H9 (cell line): Measurements from ENCODE around the gene USPL1. TPM values are rescaled to one million over a fixed set of nuclear protein-coding genes. Genes with fewer than 3 reads are reported as not detected.

Experiments
- DNase-seq: peaks from one replicate; pipeline ENCODE4 v3.0.0-alpha.2; 2017
- H2AFZ ChIP-seq: one replicate; pipeline ENCODE4 v1.6.1; 2013; ENCODE audit warnings: mild to moderate bottlenecking, low read length, control low read depth, moderate library complexity
- H2AK5ac ChIP-seq: 2 replicates; pipeline ENCODE4 v1.6.1; 2013; ENCODE audit warnings: low read length, control low read depth, mixed read lengths; ENCODE audit not compliant: insufficient read length
- H2BK120ac ChIP-seq: one replicate; pipeline ENCODE4 v1.6.1; 2013; ENCODE audit warnings: low read depth, mild to moderate bottlenecking, low read length, control low read depth, inconsistent platforms; ENCODE audit not compliant: poor library complexity, severe bottlenecking
- H2BK12ac ChIP-seq: 2 replicates; pipeline ENCODE4 v1.6.1; 2013; ENCODE audit warnings: low read length, control low read depth, mixed read lengths, low read depth; ENCODE audit not compliant: insufficient read length
- H2BK15ac ChIP-seq: 2 replicates; pipeline ENCODE4 v1.6.1; 2013; ENCODE audit warnings: low read depth, low read length, control low read depth
- H2BK20ac ChIP-seq: one replicate; pipeline ENCODE4 v1.6.1; 2013; ENCODE audit warnings: low read depth, mild to moderate bottlenecking, low read length, control low read depth, inconsistent platforms; ENCODE audit not compliant: poor library complexity, severe bottlenecking
- H2BK5ac ChIP-seq: 2 replicates; pipeline ENCODE4 v1.6.1; 2013; ENCODE audit warnings: low read length, control low read depth, mixed read lengths; ENCODE audit not compliant: insufficient read length
- H3K14ac ChIP-seq: 2 replicates; pipeline ENCODE4 v1.6.1; 2013; ENCODE audit warnings: low read length, control low read depth; ENCODE audit not compliant: insufficient read depth
- H3K18ac ChIP-seq: 2 replicates; pipeline ENCODE4 v1.6.1; 2013; ENCODE audit warnings: low read depth, mild to moderate bottlenecking, mixed read lengths, low read length, control low read depth; ENCODE audit not compliant: insufficient read length
- H3K23ac ChIP-seq: 2 replicates; pipeline ENCODE4 v1.6.1; 2013; ENCODE audit warnings: low read length, control low read depth, mixed read lengths, low read depth; ENCODE audit not compliant: insufficient read length
- H3K23me2 ChIP-seq: 2 replicates; pipeline ENCODE4 v1.6.1; 2013; ENCODE audit warnings: low read depth, mild to moderate bottlenecking, mixed read lengths, low read length, control low read depth; ENCODE audit not compliant: insufficient read length, poor library complexity, severe bottlenecking
- H3K27ac ChIP-seq: 2 replicates; pipeline ENCODE4 v1.5.1; 2013; ENCODE audit warnings: low read length, control low read depth, mixed read lengths, low read depth; ENCODE audit not compliant: insufficient read length
- H3K27me3 ChIP-seq: 2 replicates; pipeline ENCODE4 v1.6.1; 2013; ENCODE audit warnings: low read length, control low read depth, inconsistent platforms; ENCODE audit not compliant: insufficient read depth
- H3K4ac ChIP-seq: 2 replicates; pipeline ENCODE4 v1.6.1; 2013; ENCODE audit warnings: low read depth, mild to moderate bottlenecking, control low read depth, inconsistent platforms, low read length, moderate library complexity
- H3K4me1 ChIP-seq: 2 replicates; pipeline ENCODE4 v1.6.1; 2013; ENCODE audit warnings: low read length, control low read depth, inconsistent platforms; ENCODE audit not compliant: insufficient read depth
- H3K4me2 ChIP-seq: 2 replicates; pipeline ENCODE4 v1.6.1; 2013; ENCODE audit warnings: low read length, control low read depth, mixed read lengths; ENCODE audit not compliant: insufficient read length, insufficient read depth
- H3K56ac ChIP-seq: 2 replicates; pipeline ENCODE4 v1.6.1; 2013; ENCODE audit warnings: low read depth, mild to moderate bottlenecking, mixed read lengths, low read length, control low read depth; ENCODE audit not compliant: insufficient read length
- H3K79me1 ChIP-seq: 2 replicates; pipeline ENCODE4 v1.6.1; 2013; ENCODE audit warnings: low read depth, mild to moderate bottlenecking, moderate library complexity, low read length, control low read depth, inconsistent platforms; ENCODE audit not compliant: insufficient read depth, poor library complexity, severe bottlenecking
- H3K79me2 ChIP-seq: 2 replicates; pipeline ENCODE4 v1.6.1; 2013; ENCODE audit warnings: low read length, control low read depth, inconsistent platforms; ENCODE audit not compliant: insufficient read depth
- H3K9ac ChIP-seq: 2 replicates; pipeline ENCODE4 v1.6.1; 2013; ENCODE audit warnings: low read length, control low read depth, mixed read lengths; ENCODE audit not compliant: insufficient read length; ENCODE audit errors: extremely low read depth
- H3K9me3 ChIP-seq: one replicate; pipeline ENCODE4 v1.6.1; 2013; ENCODE audit warnings: low read depth, low read length, inconsistent platforms; ENCODE audit not compliant: control insufficient read depth
- H3T11ph ChIP-seq: one replicate; pipeline ENCODE4 v1.6.1; 2013; ENCODE audit warnings: mild to moderate bottlenecking, low read length, control low read depth, inconsistent platforms
- H4K20me1 ChIP-seq: one replicate; pipeline ENCODE4 v1.6.1; 2013; ENCODE audit not compliant: control insufficient read depth, insufficient read length, insufficient read depth
- H4K5ac ChIP-seq: 2 replicates; pipeline ENCODE4 v1.6.1; 2013; ENCODE audit warnings: low read depth, mild to moderate bottlenecking, mixed read lengths, low read length, control low read depth; ENCODE audit not compliant: insufficient read length
- H4K8ac ChIP-seq: replicated peaks from 2 replicates; pipeline ENCODE4 v1.6.1; 2013; ENCODE audit warnings: low read length, control low read depth, mixed read lengths, low read depth; ENCODE audit not compliant: insufficient read length
- H4K91ac ChIP-seq: 2 replicates; pipeline ENCODE4 v1.6.1; 2013; ENCODE audit warnings: low read depth, mild to moderate bottlenecking, moderate library complexity, mixed read lengths, low read length, control low read depth; ENCODE audit not compliant: insufficient read length
- H3K27ac Mint-ChIP-seq, 3 experiments: 2 replicates in 2 of 3; 3 replicates in 1 of 3; pipeline ENCODE4 v1.8.0; 2020 to 2021; ENCODE audit warnings: mixed read lengths in 3 of 3, mild to moderate bottlenecking in 1 of 3, moderate library complexity in 1 of 3
- H3K27me3 Mint-ChIP-seq: 2 replicates; pipeline ENCODE4 v1.8.0; 2021; ENCODE audit warnings: low read depth, mild to moderate bottlenecking, moderate library complexity, mixed read lengths
- H3K36me3 Mint-ChIP-seq, 3 experiments: 2 replicates in 2 of 3; 3 replicates in 1 of 3; pipeline ENCODE4 v1.8.0; 2020 to 2021; ENCODE audit warnings: low read depth in 3 of 3, mixed read lengths in 3 of 3; ENCODE audit not compliant: insufficient read depth in 1 of 3
- H3K4me1 Mint-ChIP-seq, 2 experiments: 2 replicates each; pipeline ENCODE4 v1.8.0; 2020; ENCODE audit warnings: mixed read lengths in 2 of 2
- H3K4me3 Mint-ChIP-seq, 2 experiments: 2 replicates in 1 of 2; 3 replicates in 1 of 2; pipeline ENCODE4 v1.8.0; 2020 to 2021; ENCODE audit warnings: mild to moderate bottlenecking in 2 of 2, mixed read lengths in 2 of 2, moderate library complexity in 1 of 2
- H3K9me3 Mint-ChIP-seq, 2 experiments: 2 replicates in 1 of 2; 3 replicates in 1 of 2; pipeline ENCODE4 v1.8.0; 2020; ENCODE audit warnings: mild to moderate bottlenecking in 2 of 2, mixed read lengths in 2 of 2, moderate library complexity in 1 of 2
- CTCF ChIP-seq: fragments of 200-600 bp; sonication (generic); conservative IDR thresholded peaks from 3 replicates; pipeline ENCODE4 v1.8.0; 2021; ENCODE audit warnings: antibody characterized with exemption, mild to moderate bottlenecking
- WGBS: extraction: QIAGEN DNeasy Blood & Tissue Kit; methylation state at CpG from one replicate; pipeline ENCODE4 v1.1.7; 2013; ENCODE audit warnings: missing lambda C conversion rate, low lambda C conversion rate, mixed read lengths; ENCODE audit not compliant: insufficient read length; ENCODE audit errors: extremely low coverage; 5-methylcytosine and 5-hydroxymethylcytosine counted together
- total RNA-seq: library from RNA; stranded (reverse); gene quantifications from 2 replicates; pipeline ENCODE4 v1.2.1, GENCODE V29; 2021

Gene USPL1
- total RNA-seq, 1 experiment from 2014 or later: 17.6 TPM

GRCh38 chr13:30608364-30608763, 9.4 kb upstream of the USPL1 start:
- no peaks in the 10 kb centered on the region for H3K4me1 ChIP-seq
- Mint-ChIP-seq H3K9me3 (no peaks in the 10 kb centered on the region), H3K27ac (0 out of 7 replicates have a peak overlapping the region, but pooled peaks of 1 of the 3 experiments have one; percentile 12), H3K36me3 (peaks cover 0 to 2% (median 0%) of the 10 kb centered on the region in 3 experiments; a peak in 1 of 7 replicates), H3K27me3 (no peaks in the 10 kb centered on the region), H3K4me1 (peaks cover 10 to 12% of the 10 kb centered on the region in 2 experiments), H3K4me3 (no peak overlapping the region)
- no peaks in the 10 kb centered on the region for H3K79me2 ChIP-seq
- no peaks in the 10 kb centered on the region for H3K9me3 ChIP-seq
- H3K56ac ChIP-seq: no peak overlapping the region
- no peak overlapping the region for H2BK5ac ChIP-seq
- H3K23ac ChIP-seq: no peak overlapping the region
- no peak for TF ChIP-seq CTCF
- no peak overlapping the region for H2BK120ac ChIP-seq
- H3T11ph ChIP-seq: no peak overlapping the region
- H3K4ac ChIP-seq: no peak overlapping the region
- no peak overlapping the region for H2BK20ac ChIP-seq
- H4K5ac ChIP-seq: no peak overlapping the region
- WGBS: no CpG with 5 or more reads among the region's 5 CpGs
- DNase-seq: no peak
- H4K20me1 ChIP-seq: no peaks in the 10 kb centered on the region
- H3K79me1 ChIP-seq: no peaks in the 10 kb centered on the region
- H3K27me3 ChIP-seq: no peaks in the 10 kb centered on the region
- H4K8ac ChIP-seq: no peak overlapping the region
- H4K91ac ChIP-seq: no peak overlapping the region
- no peak overlapping the region for H3K18ac ChIP-seq
- no peak overlapping the region for H3K9ac ChIP-seq
- H3K14ac ChIP-seq: no peak overlapping the region
- no peak overlapping the region for H2BK12ac ChIP-seq
- no peak overlapping the region for H2AFZ ChIP-seq
- no peaks in the 10 kb centered on the region for H3K23me2 ChIP-seq
- no peak overlapping the region for H3K27ac ChIP-seq
- H2AK5ac ChIP-seq: no peak overlapping the region
- H3K4me2 ChIP-seq: no peak overlapping the region
- no peak overlapping the region for H2BK15ac ChIP-seq
